ENCODE data around the gene SULT1B1.
"Not testable (repeated sequence)": the region's sequence is repeated elsewhere in the genome, so short reads cannot be mapped to it uniquely, and the experiment has no call there.

SULT1B1 gene

DNA sequence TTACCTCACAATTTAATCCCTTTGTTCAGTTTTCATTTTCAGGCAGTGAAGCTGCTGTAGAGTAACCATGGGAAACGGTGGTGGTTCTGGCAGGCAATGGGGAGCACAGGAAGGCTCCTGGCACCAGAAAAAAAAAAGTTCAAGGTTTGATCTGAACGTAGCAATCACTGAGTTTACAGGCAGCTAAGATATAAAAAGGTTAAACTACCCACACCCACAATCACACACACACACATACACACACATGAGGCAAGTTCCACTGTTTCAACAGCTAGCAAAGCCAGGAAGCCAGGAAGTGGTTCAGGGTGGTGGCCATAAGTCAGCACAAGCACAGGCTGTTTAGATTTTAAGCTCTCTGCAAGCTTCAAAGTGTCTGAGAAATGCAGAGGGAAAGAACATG is at the start of gene SULT1B1:
Gene SULT1B1, minus strand, starts transcription at position 166 of the 400 bp plus-strand sequence. CDS start 5,403 bp downstream, outside the sequence.
- peak; percentile 71 to 74 for DNase-seq

- no peak for DNase-seq
Measured at GRCh38 chr4:69800599-69800998, 40.2 kb upstream of the SULT1B1 start.

- DNase-seq: no peak
Measured at GRCh38 chr4:69799337-69799736, 38.9 kb upstream of the SULT1B1 start.

- no peak for DNase-seq
Measured at GRCh38 chr4:69793732-69794131, 33.3 kb upstream of the SULT1B1 start.

DNA sequence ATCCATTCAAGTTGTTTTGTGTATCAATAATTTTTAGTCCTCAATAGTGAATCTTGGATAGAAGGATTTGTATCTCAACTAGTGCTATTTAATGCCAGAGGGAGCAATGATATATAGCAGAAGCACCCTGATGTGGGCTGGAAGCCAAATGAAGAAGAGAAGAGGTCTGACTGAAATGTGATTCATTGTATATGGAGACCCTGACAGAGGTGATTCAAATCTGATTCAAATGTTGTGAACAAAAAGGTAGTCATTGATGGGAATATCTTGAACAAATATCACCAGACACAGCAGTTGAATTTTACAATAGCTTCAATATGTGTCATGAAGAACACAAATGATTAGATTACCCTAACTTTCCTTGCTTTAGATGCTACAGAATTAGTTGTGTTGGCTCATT is 27.5 kb upstream of the SULT1B1 start:
- no peak for DNase-seq

GRCh38 chr4:69786547-69786946 is 26.1 kb upstream of the SULT1B1 start:
- no peak for DNase-seq

DNA sequence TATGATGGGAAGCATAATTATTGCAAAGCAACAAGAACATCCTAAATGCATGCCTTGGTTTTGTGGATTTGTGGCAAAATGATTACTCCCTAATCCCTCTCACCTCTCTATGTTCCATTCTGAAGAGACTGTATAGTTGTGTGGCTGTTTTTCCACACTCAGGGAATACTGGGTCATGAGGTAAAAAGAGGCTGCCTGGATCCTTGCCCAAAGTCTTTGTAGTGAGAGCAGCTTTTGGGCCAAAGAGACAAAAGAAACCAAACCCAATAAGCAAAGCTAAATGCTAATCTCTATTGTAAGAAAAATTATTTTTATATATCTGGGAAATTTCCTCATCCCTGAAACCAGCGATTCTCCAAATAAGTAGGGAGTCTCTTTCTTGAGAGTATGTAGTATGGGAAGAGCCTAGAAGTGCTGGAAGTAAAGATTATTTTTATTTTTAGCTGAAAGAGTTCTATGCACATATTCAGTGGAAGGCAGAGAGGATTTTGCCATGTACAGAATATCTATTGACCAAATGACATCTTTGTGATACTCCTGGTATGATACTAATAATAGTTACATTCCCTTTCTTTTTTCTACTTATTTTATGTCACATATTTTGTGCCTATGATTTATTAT is 24.9 kb upstream of the SULT1B1 start:
- DNase-seq: no peak

DNA sequence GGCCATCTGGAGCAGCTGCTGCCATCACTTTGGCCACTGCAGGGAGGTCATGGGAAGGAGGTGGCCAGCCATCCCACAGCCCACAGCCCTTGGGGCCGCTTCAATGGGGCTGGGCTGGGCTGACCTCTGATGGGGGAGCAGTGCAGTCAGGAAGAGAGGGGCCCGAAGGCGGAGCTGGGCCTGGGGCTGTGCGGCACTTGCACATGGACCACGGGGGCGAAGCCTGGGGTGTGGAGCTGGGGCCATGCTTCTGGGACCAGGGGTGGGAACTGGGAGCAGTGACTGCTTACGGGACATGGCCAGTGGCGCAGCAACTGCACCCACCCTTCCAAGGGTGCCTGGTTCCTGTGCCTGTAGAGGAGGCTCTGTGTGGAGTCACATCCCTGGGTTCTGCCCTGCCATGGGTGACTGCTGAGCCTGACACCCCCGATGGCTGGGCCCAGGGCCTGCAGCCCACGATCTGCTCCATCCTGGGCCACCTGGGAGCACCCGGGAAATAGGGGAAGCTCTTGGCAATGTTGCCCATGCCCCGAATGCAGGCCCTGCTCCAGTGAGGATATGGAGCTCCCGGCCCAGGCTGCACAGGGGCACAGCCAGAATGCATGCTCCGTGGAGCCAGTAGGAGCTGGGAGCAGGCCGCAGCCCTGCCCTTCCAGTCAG is 22.4 kb upstream of the SULT1B1 start:
- DNase-seq: no peak

DNA sequence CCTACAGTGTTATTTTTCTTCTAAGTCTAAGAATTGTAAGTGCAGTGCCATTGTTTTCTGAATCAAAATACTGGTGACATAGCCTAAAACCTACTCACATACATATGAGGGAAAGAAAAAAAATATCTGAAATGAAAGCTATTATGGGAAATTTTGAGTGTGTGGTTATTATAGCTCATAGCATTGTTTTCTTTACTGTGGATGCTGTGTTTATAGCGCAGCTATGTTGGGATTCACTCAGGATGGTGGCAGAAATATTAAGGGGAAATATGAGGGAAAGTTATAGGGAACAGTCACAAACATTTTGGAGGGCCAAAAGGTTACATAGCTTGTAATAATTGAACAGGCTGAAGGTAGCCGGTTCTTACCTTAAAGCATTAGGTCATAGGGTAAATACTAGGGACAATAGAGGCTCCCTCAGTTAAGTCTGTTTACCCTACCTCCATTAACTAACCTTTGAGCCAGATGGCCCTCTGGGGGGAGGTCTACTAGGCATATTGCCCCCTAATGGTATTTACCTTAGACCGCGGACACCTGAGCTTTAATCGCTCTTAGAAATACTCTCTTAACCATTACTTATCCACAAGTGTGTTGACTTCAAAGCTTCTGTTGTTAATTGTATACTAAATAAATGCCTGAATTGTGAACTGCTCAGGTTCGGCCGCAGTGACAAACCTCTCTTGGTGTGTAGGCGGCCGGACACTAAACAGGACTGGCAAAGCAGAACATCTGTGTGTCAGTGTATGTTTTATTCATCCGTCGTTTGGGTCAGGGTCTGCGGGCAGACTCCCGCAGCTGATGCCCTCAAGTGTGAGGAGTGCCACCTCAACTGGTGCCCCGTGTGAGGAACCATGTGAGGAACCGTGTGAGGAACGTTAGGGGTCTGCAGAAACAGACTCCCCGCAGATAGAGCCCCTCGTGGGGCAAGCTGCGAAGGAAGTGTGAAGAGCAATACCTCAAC is 21.3 kb upstream of the SULT1B1 start:
- no peak for DNase-seq

GRCh38 chr4:69780141-69780540 is 19.7 kb upstream of the SULT1B1 start:
- no peak for DNase-seq

DNA sequence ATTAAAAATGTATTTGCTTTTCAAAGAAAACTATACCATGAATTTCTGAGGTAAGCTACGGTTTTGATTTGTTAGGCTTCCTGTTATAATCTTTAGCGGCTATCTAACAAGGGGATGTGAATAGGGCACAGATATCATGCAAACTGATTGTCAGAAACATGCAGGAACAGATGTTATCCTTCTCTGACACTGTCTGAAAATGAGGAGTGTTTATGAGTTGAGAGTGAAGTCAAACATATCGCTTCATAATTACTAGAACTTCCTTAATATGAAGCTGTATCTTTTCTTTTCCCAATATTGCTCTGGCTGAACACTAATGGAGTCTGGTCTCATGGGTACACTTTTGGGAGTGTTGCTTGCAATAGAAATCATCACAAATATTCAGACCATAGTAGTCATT is 16.3 kb upstream of the SULT1B1 start:
- no peak for DNase-seq

- no peak for DNase-seq
Measured at GRCh38 chr4:69775321-69775867, 15.0 kb upstream of the SULT1B1 start.

DNA sequence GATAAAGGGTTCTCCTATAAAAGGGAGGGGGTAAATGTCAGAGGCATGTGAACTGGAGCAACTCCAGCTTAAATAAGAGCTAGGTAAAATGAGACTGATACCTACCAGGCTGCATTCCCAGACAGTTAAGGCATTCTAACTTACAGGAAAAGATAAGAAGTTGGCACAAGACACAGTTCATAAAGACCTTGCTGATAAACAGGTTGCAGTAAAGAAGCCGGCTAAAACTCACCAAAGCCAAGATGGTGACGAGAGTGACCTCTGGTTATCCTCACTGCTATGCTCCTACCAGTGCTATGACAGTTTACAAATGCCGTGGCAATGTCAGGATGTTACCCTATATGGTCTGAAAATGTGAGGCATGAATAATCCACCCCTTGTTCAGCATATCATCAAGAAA is 13.1 kb upstream of the SULT1B1 start:
- DNase-seq: no peak

DNA sequence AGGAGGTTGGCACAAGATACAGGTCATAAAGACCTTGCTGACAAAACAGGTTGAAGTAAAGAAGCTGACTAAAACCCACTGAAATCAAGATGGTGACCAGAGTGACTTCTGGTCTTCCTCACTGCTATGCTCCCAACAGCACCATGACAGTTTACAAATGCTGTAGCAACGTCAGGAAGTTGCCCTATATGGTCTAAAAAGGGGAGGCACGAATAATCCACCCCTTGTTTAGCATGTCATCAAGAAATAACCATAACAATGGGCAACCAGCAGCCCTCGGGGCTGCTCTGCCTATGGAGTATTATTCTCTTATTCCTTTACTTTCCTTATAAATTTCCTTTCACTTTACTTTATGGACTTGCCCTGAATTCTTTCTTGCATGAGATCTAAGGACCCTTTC is 8.1 kb upstream of the SULT1B1 start:
- DNase-seq: not testable (repeated sequence)

- DNase-seq: no peak
Measured at GRCh38 chr4:69765751-69766150, 5.3 kb upstream of the SULT1B1 start.

GRCh38 chr4:69764311-69764710 is 3.9 kb upstream of the SULT1B1 start:
- no peak for DNase-seq

GRCh38 chr4:69763233-69763632 is 2.8 kb upstream of the SULT1B1 start:
- DNase-seq: no peak

DNA sequence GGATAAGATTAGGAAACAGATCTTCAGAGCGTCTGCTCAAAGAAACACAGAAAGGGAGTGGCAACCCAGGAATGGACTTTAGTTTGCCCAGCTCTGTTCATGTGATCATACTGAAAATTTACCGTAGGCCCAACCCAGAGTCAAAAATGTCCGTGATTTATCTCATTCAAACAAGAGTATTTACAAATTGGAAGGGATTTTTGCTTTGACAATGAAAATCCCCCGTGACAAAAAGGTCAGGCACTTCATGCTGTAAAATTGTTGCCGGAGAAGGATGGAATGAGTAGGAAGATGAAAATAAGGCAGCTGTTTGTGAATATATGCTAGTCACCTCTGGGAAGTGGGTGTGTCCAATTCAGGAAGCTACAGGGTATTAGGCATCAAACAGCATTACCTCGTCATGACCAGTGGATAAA is 1.2 kb downstream of the SULT1B1 start:
- no peak for DNase-seq

GRCh38 chr4:69757464-69757863 is 3.0 kb downstream of the SULT1B1 start:
- no peak for DNase-seq

GRCh38 chr4:69754926-69755580 is 5.4 kb downstream of the SULT1B1 start:
- no peak for DNase-seq

DNA sequence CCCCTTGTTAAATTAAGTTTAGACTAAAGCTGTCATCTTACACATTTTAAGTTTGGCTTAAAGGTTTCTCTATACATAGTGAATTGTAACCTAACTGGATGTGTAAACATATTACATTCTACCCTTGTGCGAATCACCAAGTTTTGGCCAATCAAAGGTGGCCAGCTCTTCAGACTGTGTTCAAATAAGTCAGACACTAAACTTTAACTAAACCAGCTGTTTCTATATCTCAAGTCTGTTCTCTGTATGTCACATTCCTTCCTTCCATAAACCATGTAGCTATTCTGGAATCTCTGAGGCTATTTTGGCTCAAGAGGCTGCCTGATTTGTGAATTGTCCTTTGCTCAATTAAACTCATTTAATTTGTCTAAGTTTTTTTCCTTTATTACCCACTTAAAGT is 6.7 kb downstream of the SULT1B1 start:
- DNase-seq: no peak

DNA sequence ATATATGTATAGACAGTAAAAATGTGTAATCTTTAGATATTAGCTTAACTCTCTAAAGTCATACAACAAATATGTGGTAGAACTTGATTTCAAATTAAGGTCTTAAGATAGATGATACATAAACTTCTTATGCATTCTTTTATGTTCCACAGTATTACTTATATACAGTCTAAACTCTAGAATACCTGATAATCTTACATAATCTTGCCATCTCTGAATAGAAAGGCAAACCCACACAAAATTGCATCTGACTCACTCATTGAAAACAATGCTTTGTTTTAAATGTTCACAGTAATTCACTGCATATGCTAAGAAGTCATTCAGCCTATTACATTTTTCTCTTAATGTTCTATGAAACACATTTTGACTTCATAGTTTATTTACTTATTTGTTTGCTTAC is 10.1 kb downstream of the SULT1B1 start:
- DNase-seq: no peak

DNA sequence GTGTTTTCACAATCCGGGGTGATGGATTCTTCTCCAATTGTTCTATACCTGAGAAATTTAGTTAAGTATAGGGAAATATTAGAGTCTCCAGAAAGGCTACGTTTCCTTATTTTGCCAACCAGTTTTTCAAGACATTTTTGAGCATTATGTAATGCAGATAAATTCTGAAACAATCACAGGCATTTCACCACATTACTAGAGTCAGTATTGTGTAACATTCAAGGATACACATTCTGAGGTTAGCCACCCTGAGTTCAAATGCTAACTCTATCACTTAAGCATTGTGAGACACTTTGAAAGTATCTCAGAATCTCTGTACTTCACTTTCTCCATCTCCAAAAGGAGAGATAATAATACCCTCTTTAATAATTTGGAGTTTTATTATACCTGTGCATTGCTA is 10.6 kb downstream of the SULT1B1 start:
- DNase-seq: peak; percentile 85 to 90

Measured in AML-193 (cell line).